Muscle layer of colon (tissue), 2 donors: Measurements from ENCODE around the gene FAM227A.

Experiments used
- H3K27ac ChIP-seq: one replicate; pipeline ENCODE4 v1.7.0; 2013; ENCODE audit warnings: low read depth, mild to moderate bottlenecking, low read length, moderate library complexity
- H3K27me3 ChIP-seq, 2 donors: one replicate each; pipeline ENCODE4 v1.7.0; 2013; ENCODE audit warnings: low read length in 2 of 2, mild to moderate bottlenecking in 2 of 2; ENCODE audit not compliant: insufficient read depth in 2 of 2, control insufficient read depth in 1 of 2
- H3K36me3 ChIP-seq: one replicate; pipeline ENCODE4 v1.7.0; 2013; ENCODE audit warnings: mild to moderate bottlenecking, low read length; ENCODE audit not compliant: insufficient read depth
- H3K4me1 ChIP-seq: one replicate; pipeline ENCODE4 v1.7.0; 2013; ENCODE audit warnings: mild to moderate bottlenecking, low read length; ENCODE audit not compliant: insufficient read depth
- H3K4me3 ChIP-seq, 2 donors: one replicate each; pipeline ENCODE4 v1.7.0; 2013; ENCODE audit warnings: low read length in 2 of 2, low read depth in 1 of 2, mild to moderate bottlenecking in 1 of 2, moderate library complexity in 1 of 2
- H3K9ac ChIP-seq: one replicate; pipeline ENCODE4 v1.7.0; 2013; ENCODE audit warnings: low read length
- H3K9me3 ChIP-seq: one replicate; pipeline ENCODE4 v1.7.0; 2013; ENCODE audit warnings: mild to moderate bottlenecking, low read length
- donor health status: abdominal sarcoma.
- donor health status: Adenocarcinoma of cecum.

FAM227A gene

GRCh38 chr22:38696606-38697424 is 40.6 kb upstream of the FAM227A start:
- peaks cover 4% of the 10 kb centered on the region for H3K36me3 ChIP-seq
- H3K4me1 ChIP-seq: peaks cover 44% of the 10 kb centered on the region
- no peak overlapping the region for H3K9ac ChIP-seq
- H3K27ac ChIP-seq: peak overlapping the region; percentile 66
- H3K9me3 ChIP-seq: no peaks in the 10 kb centered on the region
- no peak overlapping the region for H3K4me3 ChIP-seq
- no peaks in the 10 kb centered on the region for H3K27me3 ChIP-seq

- H3K4me3 ChIP-seq: no peak overlapping the region
- H3K27me3 ChIP-seq: no peaks in the 10 kb centered on the region
- H3K9ac ChIP-seq: no peak overlapping the region
- peaks cover 39% of the 10 kb centered on the region for H3K4me1 ChIP-seq
- H3K27ac ChIP-seq: no peak overlapping the region
- peaks cover 5% of the 10 kb centered on the region for H3K36me3 ChIP-seq
- H3K9me3 ChIP-seq: no peaks in the 10 kb centered on the region
These were observed 38.7 kb upstream of the FAM227A start for GRCh38 chr22:38694940-38695339.

- Histone ChIP-seq H3K36me3 (peaks cover 9% of the 10 kb centered on the region), H3K4me1 (peaks cover 31% of the 10 kb centered on the region), H3K4me3 (no peak overlapping the region), H3K9ac (no peak overlapping the region), H3K27ac (no peak overlapping the region), H3K27me3 (no peaks in the 10 kb centered on the region), H3K9me3 (no peaks in the 10 kb centered on the region)
These were observed 37.9 kb upstream of the FAM227A start for GRCh38 chr22:38694049-38694448.

GRCh38 chr22:38689651-38690050 is 33.5 kb upstream of the FAM227A start:
- Histone ChIP-seq H3K36me3 (peaks cover 49% of the 10 kb centered on the region), H3K9ac (no peak overlapping the region), H3K27ac (no peak overlapping the region), H3K4me1 (no peaks in the 10 kb centered on the region), H3K27me3 (no peaks in the 10 kb centered on the region), H3K9me3 (no peaks in the 10 kb centered on the region), H3K4me3 (no peak overlapping the region)

GRCh38 chr22:38685761-38686160 is 29.6 kb upstream of the FAM227A start:
- Histone ChIP-seq H3K27me3 (no peaks in the 10 kb centered on the region), H3K4me1 (peaks cover 11% of the 10 kb centered on the region), H3K9ac (no peak overlapping the region), H3K9me3 (no peaks in the 10 kb centered on the region), H3K4me3 (no peak overlapping the region), H3K36me3 (peaks cover 59% of the 10 kb centered on the region), H3K27ac (no peak overlapping the region)

GRCh38 chr22:38684895-38685294 is 28.7 kb upstream of the FAM227A start:
- H3K9ac ChIP-seq: no peak overlapping the region
- no peaks in the 10 kb centered on the region for H3K27me3 ChIP-seq
- H3K36me3 ChIP-seq: peaks cover 59% of the 10 kb centered on the region
- H3K4me3 ChIP-seq: no peak overlapping the region
- H3K27ac ChIP-seq: no peak overlapping the region
- H3K9me3 ChIP-seq: no peaks in the 10 kb centered on the region
- H3K4me1 ChIP-seq: peaks cover 11% of the 10 kb centered on the region

- Histone ChIP-seq H3K9me3 (no peaks in the 10 kb centered on the region), H3K9ac (peak within 1 kb of the TSS; percentile 75), H3K27ac (peak within 1 kb of the TSS; percentile 84), H3K36me3 (peaks cover 35% of the 10 kb centered on the region), H3K27me3 (no peaks in the 10 kb centered on the region), H3K4me1 (peaks cover 11% of the 10 kb centered on the region), H3K4me3 (peak within 1 kb of the TSS; percentile 76 to 95)
These were observed 25.6 kb upstream of the FAM227A start, which contains the start of gene TOMM22 for GRCh38 chr22:38681582-38682335. TOMM22 (plus strand) TSS chr22:38681957; CDS start chr22:38681979, 22 bp downstream.

- Histone ChIP-seq H3K4me3 (no peak overlapping the region), H3K9me3 (no peaks in the 10 kb centered on the region), H3K27ac (no peak overlapping the region), H3K36me3 (peaks cover 19% of the 10 kb centered on the region), H3K27me3 (no peaks in the 10 kb centered on the region), H3K9ac (no peak overlapping the region), H3K4me1 (no peaks in the 10 kb centered on the region)
These were observed 19.6 kb upstream of the FAM227A start for GRCh38 chr22:38675833-38676232.

GRCh38 chr22:38674888-38675287 is 18.7 kb upstream of the FAM227A start:
- no peak overlapping the region for H3K9ac ChIP-seq
- no peak overlapping the region for H3K27ac ChIP-seq
- no peaks in the 10 kb centered on the region for H3K9me3 ChIP-seq
- H3K4me1 ChIP-seq: no peaks in the 10 kb centered on the region
- H3K36me3 ChIP-seq: peaks cover 23% of the 10 kb centered on the region
- H3K4me3 ChIP-seq: no peak overlapping the region
- H3K27me3 ChIP-seq: no peaks in the 10 kb centered on the region

- H3K27ac ChIP-seq: peak overlapping the region; percentile 95
- peak overlapping the region; percentile 60 for H3K9ac ChIP-seq
- no peaks in the 10 kb centered on the region for H3K9me3 ChIP-seq
- H3K4me3 ChIP-seq: peak overlapping the region; percentile 75 to 97
- H3K4me1 ChIP-seq: peaks cover 10% of the 10 kb centered on the region
- no peaks in the 10 kb centered on the region for H3K36me3 ChIP-seq
- H3K27me3 ChIP-seq: no peaks in the 10 kb centered on the region
These were observed 1.1 kb upstream of the FAM227A start for GRCh38 chr22:38657045-38657909.
